ENCODE measurements around the gene GPX1. TPM values are rescaled to one million over a fixed set of nuclear protein-coding genes. Genes with fewer than 3 reads are reported as not detected.
A peak's percentile ranks its signal among the peaks of the same experiment; 100 is the strongest.
"Not testable (repeated sequence)": the region's sequence is repeated elsewhere in the genome, so short reads cannot be mapped to it uniquely, and the experiment has no call there.

GPX1 gene
- total RNA-seq, 2 experiments from 2014 or later, result 82.3 to 148 TPM

GRCh38 chr3:49333916-49334633 lies 24.1 kb downstream of the GPX1 start:
- peaks cover 25% of the 10 kb centered on the region for H3K79me2 ChIP-seq (ENCODE audit: insufficient read depth, low read depth, low read length)
- no peak overlapping the region for H3K4me3 ChIP-seq (ENCODE audit: low read depth, low read length, poor library complexity, severe bottlenecking)
- no peaks in the 10 kb centered on the region for H3K9me2 ChIP-seq (ENCODE audit: insufficient read depth, low read length)
- BruUV-seq (replicated peaks), result no TSS peak
- H3K36me3 ChIP-seq (ENCODE audit: insufficient read depth, low read length), result peaks cover 76% of the 10 kb centered on the region
- DNase-seq (ENCODE audit: low spot score), result no peak
- H2AFZ ChIP-seq (ENCODE audit: low read length), result no peak overlapping the region
- TF ChIP-seq, protein P1, sequence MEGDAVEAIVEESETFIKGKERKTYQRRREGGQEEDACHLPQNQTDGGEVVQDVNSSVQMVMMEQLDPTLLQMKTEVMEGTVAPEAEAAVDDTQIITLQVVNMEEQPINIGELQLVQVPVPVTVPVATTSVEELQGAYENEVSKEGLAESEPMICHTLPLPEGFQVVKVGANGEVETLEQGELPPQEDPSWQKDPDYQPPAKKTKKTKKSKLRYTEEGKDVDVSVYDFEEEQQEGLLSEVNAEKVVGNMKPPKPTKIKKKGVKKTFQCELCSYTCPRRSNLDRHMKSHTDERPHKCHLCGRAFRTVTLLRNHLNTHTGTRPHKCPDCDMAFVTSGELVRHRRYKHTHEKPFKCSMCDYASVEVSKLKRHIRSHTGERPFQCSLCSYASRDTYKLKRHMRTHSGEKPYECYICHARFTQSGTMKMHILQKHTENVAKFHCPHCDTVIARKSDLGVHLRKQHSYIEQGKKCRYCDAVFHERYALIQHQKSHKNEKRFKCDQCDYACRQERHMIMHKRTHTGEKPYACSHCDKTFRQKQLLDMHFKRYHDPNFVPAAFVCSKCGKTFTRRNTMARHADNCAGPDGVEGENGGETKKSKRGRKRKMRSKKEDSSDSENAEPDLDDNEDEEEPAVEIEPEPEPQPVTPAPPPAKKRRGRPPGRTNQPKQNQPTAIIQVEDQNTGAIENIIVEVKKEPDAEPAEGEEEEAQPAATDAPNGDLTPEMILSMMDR (conservative IDR thresholded peaks at IDR 0.05; ENCODE audit: low read length), result no peak
- no peak for TF ChIP-seq EZH2phosphoT487 (IDR thresholded peaks at IDR 0.05; ENCODE audit: borderline replicate concordance, low read depth, low read length)
- no peak overlapping the region for H3K27ac ChIP-seq (ENCODE audit: low read depth, low read length, poor library complexity, severe bottlenecking)
- ChIA-PET POLR2A (no interaction called here), CTCF (ENCODE audit: unreplicated experiment) (no interaction called here)
- no peaks in the 10 kb centered on the region for H4K20me1 ChIP-seq (ENCODE audit: insufficient read depth, low read length)
- H3K4me1 ChIP-seq (ENCODE audit: insufficient read depth, low read length, poor library complexity, severe bottlenecking), result peaks cover 11% of the 10 kb centered on the region
- H3K9me3 ChIP-seq (ENCODE audit: low read length), result no peaks in the 10 kb centered on the region
- H3K4me2 ChIP-seq (ENCODE audit: low read length), result no peak overlapping the region
- intact Hi-C loops (cut with micrococcal nuclease; ENCODE audit: unreplicated experiment), result no loop called here

DNA sequence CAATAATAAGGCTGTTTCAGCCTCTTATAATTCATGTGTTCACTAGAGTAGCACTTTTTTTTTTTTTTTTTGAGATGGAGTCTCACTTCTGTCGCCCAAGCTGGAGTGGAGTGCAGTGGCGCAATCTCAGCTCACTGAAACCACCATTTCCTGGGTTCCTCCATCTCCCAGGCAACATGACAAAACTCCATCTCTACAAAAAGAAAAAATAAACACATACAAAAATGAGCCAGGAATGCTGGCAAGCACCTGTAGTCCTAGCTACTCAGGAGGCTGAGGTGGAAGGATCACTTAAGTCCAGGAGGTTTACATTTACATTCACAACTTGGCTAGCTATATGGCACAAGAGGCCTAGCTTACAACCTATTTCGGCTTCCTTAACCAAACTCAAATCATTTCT lies 25.1 kb downstream of the GPX1 start:
- Histone ChIP-seq H3K9me2 (ENCODE audit: insufficient read depth, low read length) (no peaks in the 10 kb centered on the region), H3K4me2 (ENCODE audit: low read length) (no peak overlapping the region), H3K36me3 (ENCODE audit: insufficient read depth, low read length) (peaks cover 80% of the 10 kb centered on the region), H3K79me2 (ENCODE audit: insufficient read depth, low read depth, low read length) (peaks cover 15% of the 10 kb centered on the region), H2AFZ (ENCODE audit: low read length) (no peak overlapping the region), H3K27ac (ENCODE audit: low read depth, low read length, poor library complexity, severe bottlenecking) (no peak overlapping the region), H3K4me1 (ENCODE audit: insufficient read depth, low read length, poor library complexity, severe bottlenecking) (peaks cover 2% of the 10 kb centered on the region), H3K9me3 (ENCODE audit: low read length) (no peaks in the 10 kb centered on the region), H4K20me1 (ENCODE audit: insufficient read depth, low read length) (no peaks in the 10 kb centered on the region), H3K4me3 (ENCODE audit: low read depth, low read length, poor library complexity, severe bottlenecking) (no peak overlapping the region)
- CTCF ChIA-PET (ENCODE audit: unreplicated experiment), result interaction anchor here (0.5 kb wide), 1 partner anchor 59 kb away, joined by 3 read pairs; no protein-coding TSS in a partner anchor
- intact Hi-C loops (cut with micrococcal nuclease; ENCODE audit: unreplicated experiment), result no loop called here
- DNase-seq (ENCODE audit: low spot score), result no peak
- no peak for TF ChIP-seq EZH2phosphoT487 (IDR thresholded peaks at IDR 0.05; ENCODE audit: borderline replicate concordance, low read depth, low read length)
- TF ChIP-seq, protein P1 (conservative IDR thresholded peaks at IDR 0.05; ENCODE audit: low read length), result no peak
- POLR2A ChIA-PET, result interaction anchor here (0.6 to 0.9 kb wide), 4 partner anchors 8 to 299 kb away, joined by 3 to 4 read pairs (median 3); no protein-coding TSS in a partner anchor
- TSS peak; percentile 33 for BruUV-seq (replicated peaks)

DNA sequence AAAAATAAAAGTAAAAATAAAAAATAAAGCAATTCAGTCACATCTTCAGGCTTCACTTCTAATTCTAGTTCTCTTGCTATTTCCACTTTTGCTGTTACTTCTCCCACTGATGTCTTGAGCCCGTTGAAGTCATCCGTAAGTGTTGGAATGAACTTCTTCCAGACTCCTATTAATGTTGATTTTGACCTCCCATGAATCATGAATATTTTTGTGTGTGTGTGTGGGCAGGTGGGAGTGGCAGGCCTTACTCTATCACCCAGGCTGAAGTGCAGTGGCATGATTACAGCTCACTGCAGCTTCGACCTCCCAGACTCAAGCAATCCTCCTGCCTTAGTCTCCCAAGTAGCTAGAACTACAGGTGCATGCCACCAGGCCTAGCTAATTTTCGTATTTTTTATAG lies 29.0 kb downstream of the GPX1 start:
- Histone ChIP-seq H3K4me1 (ENCODE audit: insufficient read depth, low read length, poor library complexity, severe bottlenecking) (no peaks in the 10 kb centered on the region), H3K36me3 (ENCODE audit: insufficient read depth, low read length) (peaks cover 91% of the 10 kb centered on the region), H3K4me2 (ENCODE audit: low read length) (no peak overlapping the region), H3K4me3 (ENCODE audit: low read depth, low read length, poor library complexity, severe bottlenecking) (no peak overlapping the region), H3K27ac (ENCODE audit: low read depth, low read length, poor library complexity, severe bottlenecking) (no peak overlapping the region), H3K9me2 (ENCODE audit: insufficient read depth, low read length) (no peaks in the 10 kb centered on the region), H2AFZ (ENCODE audit: low read length) (no peak overlapping the region), H4K20me1 (ENCODE audit: insufficient read depth, low read length) (no peaks in the 10 kb centered on the region), H3K79me2 (ENCODE audit: insufficient read depth, low read depth, low read length) (no peaks in the 10 kb centered on the region), H3K9me3 (ENCODE audit: low read length) (no peaks in the 10 kb centered on the region)
- CTCF ChIA-PET (ENCODE audit: unreplicated experiment), result no interaction called here
- DNase-seq (ENCODE audit: low spot score), result no peak
- POLR2A ChIA-PET, result interaction anchor here (0.6 kb wide), 1 partner anchor 100 kb away, joined by 3 read pairs; the partner anchor contains the start of gene NICN1
- intact Hi-C loops (cut with micrococcal nuclease; ENCODE audit: unreplicated experiment), result no loop called here
- no peak for TF ChIP-seq EZH2phosphoT487 (IDR thresholded peaks at IDR 0.05; ENCODE audit: borderline replicate concordance, low read depth, low read length)
- TF ChIP-seq, protein P1 (conservative IDR thresholded peaks at IDR 0.05; ENCODE audit: low read length), result no peak
- no TSS peak for BruUV-seq (replicated peaks)

DNA sequence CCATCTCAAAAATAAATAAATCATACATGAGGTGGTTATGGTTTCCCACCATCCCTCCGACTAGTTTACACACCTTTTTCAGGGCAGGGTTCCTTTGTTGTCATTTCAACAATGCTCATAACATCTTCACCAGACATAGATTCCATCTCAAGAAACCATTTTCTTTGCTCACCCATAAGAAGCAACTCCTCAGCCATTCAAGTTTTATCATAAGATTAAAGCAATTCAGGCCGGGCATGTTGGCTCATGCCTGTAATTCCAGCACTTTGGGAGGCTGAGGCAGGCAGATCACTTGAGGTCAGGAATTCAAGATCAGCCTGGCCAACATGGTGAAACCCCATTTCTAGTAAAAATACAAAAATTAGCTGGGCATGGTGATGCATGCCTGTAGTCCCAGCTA lies 29.8 kb downstream of the GPX1 start:
- H3K9me3 ChIP-seq (ENCODE audit: low read length); H3K27ac ChIP-seq (ENCODE audit: low read depth, low read length, poor library complexity, severe bottlenecking); intact Hi-C loops (cut with micrococcal nuclease; ENCODE audit: unreplicated experiment); H3K4me2 ChIP-seq (ENCODE audit: low read length); H3K4me3 ChIP-seq (ENCODE audit: low read depth, low read length, poor library complexity, severe bottlenecking); H3K4me1 ChIP-seq (ENCODE audit: insufficient read depth, low read length, poor library complexity, severe bottlenecking); H3K9me2 ChIP-seq (ENCODE audit: insufficient read depth, low read length); H4K20me1 ChIP-seq (ENCODE audit: insufficient read depth, low read length); H2AFZ ChIP-seq (ENCODE audit: low read length); CTCF ChIA-PET (ENCODE audit: unreplicated experiment); DNase-seq (ENCODE audit: low spot score); H3K79me2 ChIP-seq (ENCODE audit: insufficient read depth, low read depth, low read length); BruUV-seq (replicated peaks): not testable (repeated sequence)
- POLR2A ChIA-PET, result interaction anchor here (0.7 kb wide), 1 partner anchor 443 kb away, joined by 5 read pairs; no protein-coding TSS in a partner anchor
- H3K36me3 ChIP-seq (ENCODE audit: insufficient read depth, low read length), result peaks cover 91% of the 10 kb centered on the region
